Measurements from ENCODE around the gene WNT16.

The WNT16 gene

DNA sequence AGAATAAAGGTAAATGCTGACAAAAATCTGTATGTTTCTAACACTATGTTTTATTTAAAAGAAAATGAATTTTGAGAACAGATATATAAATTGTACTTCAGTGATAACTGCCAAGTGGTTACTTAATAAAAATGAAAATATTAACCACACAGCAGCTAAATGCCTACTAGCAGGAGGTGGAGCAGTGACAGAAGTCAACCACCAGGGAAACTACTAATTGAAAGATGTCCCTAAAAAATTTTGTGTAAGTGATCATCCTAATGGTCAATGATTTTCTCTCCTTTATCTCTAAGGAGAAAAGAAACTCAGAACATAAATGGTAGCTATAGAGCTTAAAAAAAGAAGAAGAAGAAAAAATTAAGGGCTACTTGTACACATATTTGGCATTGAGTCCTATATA, 22.9 kb downstream of the WNT16 start:
- no peak for DNase-seq

GRCh38 chr7:121352323-121352722, 23.5 kb downstream of the WNT16 start:
- DNase-seq: no peak

- DNase-seq: no peak
Measured at GRCh38 chr7:121355574-121355973, 26.8 kb downstream of the WNT16 start.

GRCh38 chr7:121360564-121360963, 31.8 kb downstream of the WNT16 start:
- DNase-seq: no peak

DNA sequence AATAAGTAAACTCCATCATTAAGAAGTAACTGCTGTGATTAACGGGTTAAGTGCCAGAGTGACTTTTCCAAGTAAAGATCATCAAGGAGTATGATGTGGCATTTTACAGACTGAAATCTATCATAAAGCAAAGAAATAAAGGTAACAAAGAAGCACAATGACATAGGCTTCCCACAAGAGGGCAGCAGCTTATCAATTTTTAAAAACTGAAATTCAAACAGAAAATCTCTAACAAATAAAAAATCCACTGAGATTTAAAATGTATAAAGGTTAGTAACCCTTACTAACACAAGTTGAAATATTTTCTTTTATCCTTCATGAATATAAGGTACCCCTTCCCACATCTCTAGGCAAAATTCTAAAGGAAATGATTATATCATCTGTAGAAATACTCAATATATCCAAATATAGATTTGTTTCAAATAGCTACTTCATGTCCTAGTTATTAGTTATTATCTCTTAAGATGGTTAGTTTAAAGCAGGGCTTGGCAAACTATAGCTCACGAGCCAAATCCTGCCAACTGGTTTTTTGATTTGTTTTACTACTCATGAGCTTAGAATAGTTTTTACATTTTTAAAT, 38.1 kb downstream of the WNT16 start:
- DNase-seq: peak; percentile 59

GRCh38 chr7:121369462-121369861, 40.7 kb downstream of the WNT16 start:
- no peak for DNase-seq

DNA sequence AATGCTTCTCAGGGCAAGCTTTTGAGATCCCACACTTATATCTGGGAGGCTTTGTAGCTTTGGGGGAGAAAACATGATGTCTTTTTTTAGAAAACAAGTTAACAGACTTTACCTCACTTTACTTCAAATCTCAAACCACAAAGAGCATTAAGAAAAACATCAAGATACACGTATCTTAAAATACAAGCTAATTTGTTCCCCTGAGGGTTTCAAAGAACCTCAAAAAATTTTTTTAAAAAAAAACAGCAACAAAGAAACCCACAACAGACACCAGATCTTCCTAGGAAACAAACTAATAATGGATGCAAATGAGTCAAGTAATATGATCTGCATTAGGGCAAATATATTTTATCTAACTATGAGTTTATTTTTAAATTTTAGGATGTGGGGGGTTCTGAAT, 42.6 kb downstream of the WNT16 start:
- DNase-seq: no peak

DNA sequence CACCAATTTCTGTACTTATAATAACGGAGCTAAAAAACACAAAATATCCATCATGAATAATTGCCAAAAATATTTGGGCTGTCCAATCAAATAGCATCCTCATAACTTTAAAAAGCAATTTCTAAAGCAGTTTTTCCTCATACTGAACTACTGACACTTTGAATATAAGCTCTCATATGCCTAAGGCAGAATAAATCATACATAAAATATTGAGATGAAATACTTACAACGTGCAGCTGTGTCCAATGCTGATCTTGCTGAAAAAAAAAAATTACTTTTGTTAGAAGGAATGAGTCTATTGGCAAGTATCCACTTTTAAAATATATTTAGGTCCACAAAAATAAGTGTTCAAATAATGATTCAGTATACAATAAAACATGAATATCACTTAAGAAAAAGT, 43.1 kb downstream of the WNT16 start:
- no peak for DNase-seq

GRCh38 chr7:121372376-121373010, 43.7 kb downstream of the WNT16 start:
- peak; percentile 14 for DNase-seq

- no peak for DNase-seq
Measured at GRCh38 chr7:121373177-121373576, 44.4 kb downstream of the WNT16 start.

DNA sequence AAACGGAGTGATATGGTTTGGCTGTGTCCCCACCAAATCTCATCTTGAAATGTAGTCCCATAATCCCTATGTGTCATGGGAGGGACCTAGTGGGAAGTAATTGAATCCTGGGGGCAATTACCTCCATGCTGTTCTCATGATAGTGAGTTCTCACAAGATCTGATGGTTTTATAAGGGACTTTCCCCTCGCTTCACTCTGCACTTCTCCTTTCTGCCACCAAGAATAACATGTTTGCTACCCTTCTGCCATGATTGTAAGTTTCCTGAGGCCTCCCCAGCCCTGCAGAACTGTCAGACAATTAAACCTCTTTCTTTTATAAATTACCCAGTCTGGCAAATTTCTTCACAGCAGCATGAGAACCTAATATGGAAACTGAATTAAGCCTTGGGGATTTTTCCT, 48.2 kb downstream of the WNT16 start:
- no peak for DNase-seq

- no peak for DNase-seq
Measured at GRCh38 chr7:121379930-121380329, 51.1 kb downstream of the WNT16 start.

DNA sequence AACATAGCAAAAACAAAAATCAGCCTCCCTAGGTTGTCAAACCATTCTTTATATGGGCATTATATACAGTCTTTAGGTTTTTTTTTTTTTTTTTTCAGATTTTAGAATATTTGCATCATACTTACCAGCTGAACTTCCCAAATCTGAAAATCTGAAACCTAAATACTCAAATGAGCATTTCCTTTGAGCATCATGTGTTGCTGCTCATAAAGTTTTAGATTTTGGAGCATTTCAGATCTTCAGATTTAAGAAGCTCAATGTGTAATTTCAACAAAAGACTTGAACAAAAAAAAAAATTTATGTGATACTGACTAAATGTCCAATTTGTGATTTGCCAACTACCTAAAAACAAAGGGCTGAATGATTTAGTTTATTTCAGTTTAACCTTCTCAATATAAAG, 53.7 kb downstream of the WNT16 start:
- DNase-seq: no peak

GRCh38 chr7:121383235-121383910, 54.6 kb downstream of the WNT16 start:
- DNase-seq: no peak

- no peak for DNase-seq
Measured at GRCh38 chr7:121384265-121384664, 55.5 kb downstream of the WNT16 start.

- no peak for DNase-seq
Measured at GRCh38 chr7:121385056-121385799, 56.4 kb downstream of the WNT16 start.

- peak; percentile 12 for DNase-seq
Measured at GRCh38 chr7:121385800-121386179, 57.0 kb downstream of the WNT16 start.

- no peak for DNase-seq
Measured at GRCh38 chr7:121388950-121389349, 60.1 kb downstream of the WNT16 start.

- no peak for DNase-seq
Measured at GRCh38 chr7:121390109-121390508, 61.3 kb downstream of the WNT16 start.

DNA sequence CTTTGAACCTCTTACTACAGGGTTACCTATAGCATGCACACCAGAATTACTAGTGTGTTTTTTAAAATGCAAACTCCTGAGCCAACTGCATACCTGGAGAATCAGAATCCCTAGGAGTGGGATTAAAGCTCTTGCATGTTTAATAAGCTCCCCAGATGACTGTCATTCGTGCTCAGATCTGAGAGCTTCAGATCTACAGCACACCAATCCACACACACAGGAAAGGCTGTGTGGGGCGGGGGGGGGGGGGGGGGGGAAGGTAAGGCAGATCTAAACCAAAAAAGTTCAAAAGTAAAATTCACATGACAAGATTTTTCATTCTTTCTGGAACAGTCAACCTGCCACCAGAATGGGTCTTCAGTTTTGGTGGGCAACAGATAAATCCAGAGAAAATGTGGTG, 61.8 kb downstream of the WNT16 start:
- DNase-seq: no peak

Measured in hematopoietic multipotent progenitor cell treated with erythropoietin and hydrocortisone succinate and interleukin-3 and kit ligand, for 6 days (in vitro differentiated cells).